Natural killer cell (primary cell): ENCODE data around the gene IRS2. TPM values are rescaled to one million over a fixed set of nuclear protein-coding genes. Genes with fewer than 3 reads are reported as not detected.
A peak's percentile ranks its signal among the peaks of the same experiment; 100 is the strongest.
"Not testable (repeated sequence)": the region's sequence is repeated elsewhere in the genome, so short reads cannot be mapped to it uniquely, and the experiment has no call there.

Source experiments
- ATAC-seq, 3 donors: fragments of 150-1000 bp in 2 of 3; fragments of 200-7000 bp in 1 of 3; cut with Tn5 transposase; 1 replicate in 1 of 3; 2 replicates in 2 of 3; pipeline ENCODE4 v1.10.0; 2021; ENCODE audit warnings: mild to moderate bottlenecking in 2 of 3, moderate library complexity in 2 of 3
- DNase-seq, 2 donors: peaks; one replicate each; pipeline versions ENCODE4 v3.0.0 to v3.0.0-alpha.2; 2013 to 2021; ENCODE audit warnings: mixed read lengths in 1 of 2
- H3K27ac ChIP-seq: one replicate; pipeline ENCODE4 v1.5.1; 2013; ENCODE audit warnings: mild to moderate bottlenecking, low read length
- H3K27me3 ChIP-seq: one replicate; pipeline ENCODE4 v1.6.1; 2013; ENCODE audit warnings: low read length; ENCODE audit not compliant: control insufficient read depth, insufficient read depth
- H3K36me3 ChIP-seq: one replicate; pipeline ENCODE4 v1.6.1; 2013; ENCODE audit warnings: low read length; ENCODE audit not compliant: control insufficient read depth, insufficient read depth
- H3K4me1 ChIP-seq: one replicate; pipeline ENCODE4 v1.6.1; 2013; ENCODE audit warnings: low read length; ENCODE audit not compliant: control insufficient read depth, insufficient read depth
- H3K4me3 ChIP-seq: one replicate; pipeline ENCODE4 v1.5.1; 2013; ENCODE audit warnings: low read length
- H3K9me3 ChIP-seq: one replicate; pipeline ENCODE4 v1.6.1; 2013; ENCODE audit warnings: low read length; ENCODE audit not compliant: control insufficient read depth, insufficient read depth
- H3K27ac Mint-ChIP-seq, 2 donors: one replicate each; pipeline ENCODE4 v1.8.0; 2022; ENCODE audit warnings: mild to moderate bottlenecking in 2 of 2, mixed read lengths in 2 of 2, moderate library complexity in 1 of 2
- H3K27me3 Mint-ChIP-seq, 2 donors: one replicate each; pipeline ENCODE4 v1.8.0; 2022; ENCODE audit warnings: low read depth in 2 of 2, mixed read lengths in 2 of 2
- H3K36me3 Mint-ChIP-seq: one replicate; pipeline ENCODE4 v1.8.0; 2022; ENCODE audit warnings: mixed read lengths
- H3K4me1 Mint-ChIP-seq, 2 donors: one replicate each; pipeline ENCODE4 v1.8.0; 2022; ENCODE audit warnings: mixed read lengths in 2 of 2
- H3K4me3 Mint-ChIP-seq: one replicate; pipeline ENCODE4 v1.8.0; 2022; ENCODE audit warnings: mild to moderate bottlenecking, moderate library complexity, mixed read lengths
- H3K9me3 Mint-ChIP-seq, 2 donors: one replicate each; pipeline ENCODE4 v1.8.0; 2022; ENCODE audit warnings: mixed read lengths in 2 of 2
- WGBS: methylation state at CpG from one replicate; pipeline ENCODE4 v1.1.7; 2013; ENCODE audit warnings: missing lambda C conversion rate; ENCODE audit not compliant: insufficient coverage; 5-methylcytosine and 5-hydroxymethylcytosine counted together
- intact Hi-C: fragments of 100-400 bp; cut with micrococcal nuclease; formaldehyde crosslinking; loops from one replicate; pipeline ENCODE4 v1.14.2; 2022
- total RNA-seq, 4 donors: library from RNA; stranded (reverse); fragments of 120-200 nt in 1 of 4; gene quantifications; one replicate each; pipeline versions ENCODE4 v1.2.3 to v1.2.4, GENCODE V29; 2013 to 2022
- TF ChIP-seq, protein P1 (sequence below): fragments of 200-600 bp; IDR thresholded peaks from one replicate; pipeline ENCODE4 v1.8.0; 2022; ENCODE audit warnings: antibody characterized with exemption

IRS2 gene
- total RNA-seq, 3 donors from 2014 or later (not counting 1 experiment from before 2014, with no cell fraction given) = 39.8 to 79.1 (median 60.9) TPM

GRCh38 chr13:109733550-109733949 lies 52.8 kb downstream of the IRS2 start:
- no peaks in the 10 kb centered on the region for H3K36me3 ChIP-seq
- Mint-ChIP-seq H3K27me3 (peaks cover 32 to 47% of the 10 kb centered on the region in 2 donors), H3K9me3 (no peaks in the 10 kb centered on the region), H3K36me3 (peaks cover 6% of the 10 kb centered on the region), H3K4me1 (peaks cover 17 to 26% of the 10 kb centered on the region in 2 donors), H3K27ac (peak overlapping the region in 1 of 2 donors; percentile 35), H3K4me3 (peak overlapping the region; percentile 37)
- no peaks in the 10 kb centered on the region for H3K27me3 ChIP-seq
- 47% methylated on average over 29 of the region's 29 CpGs for WGBS
- intact Hi-C loops = no loop called here
- ATAC-seq (peak in 2 of 3 donors; percentile 25 to 38), DNase-seq (no peak)
- TF ChIP-seq, protein P1, sequence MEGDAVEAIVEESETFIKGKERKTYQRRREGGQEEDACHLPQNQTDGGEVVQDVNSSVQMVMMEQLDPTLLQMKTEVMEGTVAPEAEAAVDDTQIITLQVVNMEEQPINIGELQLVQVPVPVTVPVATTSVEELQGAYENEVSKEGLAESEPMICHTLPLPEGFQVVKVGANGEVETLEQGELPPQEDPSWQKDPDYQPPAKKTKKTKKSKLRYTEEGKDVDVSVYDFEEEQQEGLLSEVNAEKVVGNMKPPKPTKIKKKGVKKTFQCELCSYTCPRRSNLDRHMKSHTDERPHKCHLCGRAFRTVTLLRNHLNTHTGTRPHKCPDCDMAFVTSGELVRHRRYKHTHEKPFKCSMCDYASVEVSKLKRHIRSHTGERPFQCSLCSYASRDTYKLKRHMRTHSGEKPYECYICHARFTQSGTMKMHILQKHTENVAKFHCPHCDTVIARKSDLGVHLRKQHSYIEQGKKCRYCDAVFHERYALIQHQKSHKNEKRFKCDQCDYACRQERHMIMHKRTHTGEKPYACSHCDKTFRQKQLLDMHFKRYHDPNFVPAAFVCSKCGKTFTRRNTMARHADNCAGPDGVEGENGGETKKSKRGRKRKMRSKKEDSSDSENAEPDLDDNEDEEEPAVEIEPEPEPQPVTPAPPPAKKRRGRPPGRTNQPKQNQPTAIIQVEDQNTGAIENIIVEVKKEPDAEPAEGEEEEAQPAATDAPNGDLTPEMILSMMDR = no peak
- no peaks in the 10 kb centered on the region for H3K9me3 ChIP-seq
- H3K4me1 ChIP-seq = peaks cover 21% of the 10 kb centered on the region
- H3K4me3 ChIP-seq = no peak overlapping the region
- no peak overlapping the region for H3K27ac ChIP-seq

- Mint-ChIP-seq H3K4me1 (peaks cover 17 to 26% of the 10 kb centered on the region in 2 donors), H3K4me3 (peak overlapping the region; percentile 71), H3K27me3 (peaks cover 37 to 54% of the 10 kb centered on the region in 2 donors)
- H3K27ac ChIP-seq, intact Hi-C loops, ATAC-seq, H3K36me3 ChIP-seq, H3K27ac Mint-ChIP-seq, H3K4me3 ChIP-seq, H3K9me3 Mint-ChIP-seq, H3K9me3 ChIP-seq, H3K36me3 Mint-ChIP-seq, H3K27me3 ChIP-seq, DNase-seq: not testable (repeated sequence)
- 96% methylated on average over 50 of the region's 50 CpGs for WGBS
- peaks cover 21% of the 10 kb centered on the region for H3K4me1 ChIP-seq
These were observed 53.8 kb downstream of the IRS2 start for GRCh38 chr13:109732470-109733170.

DNA sequence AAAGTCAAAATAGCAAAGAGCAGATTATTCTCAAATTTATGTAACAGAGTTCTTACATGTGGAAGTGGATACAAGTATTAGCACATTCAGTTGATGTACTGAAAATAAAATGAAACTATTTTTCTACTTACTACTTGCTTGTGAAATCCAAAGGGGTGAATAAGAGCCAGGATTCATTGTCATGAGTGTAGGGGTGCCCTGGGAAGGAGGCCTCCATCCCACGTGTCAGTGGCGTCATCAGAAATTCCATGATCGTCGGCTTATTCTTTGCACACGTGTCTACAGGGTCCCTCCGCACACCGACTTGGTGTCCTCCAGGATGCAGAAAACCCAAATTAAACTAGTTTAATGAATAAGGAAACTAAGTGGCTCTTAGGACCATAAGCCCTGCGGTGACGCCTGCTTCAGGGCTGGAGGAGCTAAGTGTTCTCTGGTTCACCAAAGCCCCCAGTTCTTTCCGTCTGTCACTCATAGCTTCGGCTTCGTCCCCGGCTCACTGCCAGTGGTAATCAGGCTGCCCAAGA lies 55.5 kb downstream of the IRS2 start:
- peaks cover 6% of the 10 kb centered on the region for H3K36me3 Mint-ChIP-seq
- Histone ChIP-seq H3K4me3 (no peak overlapping the region), H3K9me3 (no peaks in the 10 kb centered on the region), H3K27me3 (no peaks in the 10 kb centered on the region), H3K27ac (no peak overlapping the region), H3K4me1 (peaks cover 21% of the 10 kb centered on the region), H3K36me3 (no peaks in the 10 kb centered on the region)
- H3K4me1 Mint-ChIP-seq = peaks cover 17 to 26% of the 10 kb centered on the region in 2 donors
- H3K9me3 Mint-ChIP-seq = no peaks in the 10 kb centered on the region
- ATAC-seq (no peak), DNase-seq (no peak)
- no peak overlapping the region for H3K27ac Mint-ChIP-seq
- intact Hi-C loops = no loop called here
- no peak overlapping the region for H3K4me3 Mint-ChIP-seq
- H3K27me3 Mint-ChIP-seq = peaks cover 35 to 68% of the 10 kb centered on the region in 2 donors
- TF ChIP-seq, protein P1 = no peak
- WGBS = 81% methylated on average over 13 of the region's 13 CpGs

GRCh38 chr13:109728791-109729731 lies 57.3 kb downstream of the IRS2 start:
- Mint-ChIP-seq H3K4me1 (peaks cover 17 to 30% of the 10 kb centered on the region in 2 donors), H3K27ac (no peak overlapping the region), H3K4me3 (no peak overlapping the region), H3K27me3 (peaks cover 42 to 86% of the 10 kb centered on the region in 2 donors), H3K9me3 (no peaks in the 10 kb centered on the region), H3K36me3 (peaks cover 6% of the 10 kb centered on the region)
- H3K36me3 ChIP-seq = no peaks in the 10 kb centered on the region
- peaks cover 20% of the 10 kb centered on the region for H3K4me1 ChIP-seq
- no peaks in the 10 kb centered on the region for H3K9me3 ChIP-seq
- no peaks in the 10 kb centered on the region for H3K27me3 ChIP-seq
- no peak overlapping the region for H3K27ac ChIP-seq
- 88% methylated on average over 16 of the region's 17 CpGs for WGBS
- intact Hi-C loops = no loop called here
- DNase-seq (no peak), ATAC-seq (no peak)
- H3K4me3 ChIP-seq = no peak overlapping the region
- TF ChIP-seq, protein P1 = no peak
